Loucy (cell line): Measurements from ENCODE around the gene ADARB2.

Source experiments
- H2AFZ ChIP-seq: fragments of 200-600 bp; sonication (generic); 2 replicates; pipeline ENCODE4 v1.6.0; 2016; ENCODE audit warnings: antibody characterized with exemption, mild to moderate bottlenecking, low read length, moderate library complexity
- H3F3A ChIP-seq: fragments of 200-600 bp; 2 replicates; pipeline ENCODE4 v1.6.0; 2016; ENCODE audit warnings: antibody characterized with exemption, low read depth, mild to moderate bottlenecking
- H3K27me3 ChIP-seq: fragments of 200-600 bp; sonication (generic); 2 replicates; pipeline ENCODE4 v1.6.1; 2014; ENCODE audit warnings: low read length, mild to moderate bottlenecking; ENCODE audit not compliant: insufficient read depth, poor library complexity, severe bottlenecking
- H3K36me3 ChIP-seq: fragments of 200-600 bp; sonication (generic); 2 replicates; pipeline ENCODE4 v1.6.1; 2016; ENCODE audit warnings: low read length; ENCODE audit not compliant: insufficient read depth
- H3K4me1 ChIP-seq: fragments of 200-600 bp; sonication (generic); 2 replicates; pipeline ENCODE4 v1.5.1; 2014; ENCODE audit warnings: low read length, mild to moderate bottlenecking; ENCODE audit not compliant: insufficient read depth, poor library complexity, severe bottlenecking
- H3K4me2 ChIP-seq: fragments of 200-600 bp; sonication (generic); 2 replicates; pipeline ENCODE4 v1.6.0; 2014; ENCODE audit warnings: antibody characterized with exemption, low read length, low read depth, mild to moderate bottlenecking; ENCODE audit not compliant: poor library complexity, severe bottlenecking
- H3K4me3 ChIP-seq: fragments of 200-600 bp; sonication (generic); 2 replicates; pipeline ENCODE4 v1.5.1; 2014; ENCODE audit warnings: low read length, mild to moderate bottlenecking, mixed read lengths; ENCODE audit not compliant: poor library complexity, severe bottlenecking
- H3K79me2 ChIP-seq: fragments of 200-600 bp; sonication (generic); 2 replicates; pipeline ENCODE4 v1.6.1; 2014; ENCODE audit warnings: low read length; ENCODE audit not compliant: insufficient read depth
- H3K9ac ChIP-seq: fragments of 200-600 bp; sonication (generic); 2 replicates; pipeline ENCODE4 v1.6.0; 2014; ENCODE audit warnings: mild to moderate bottlenecking, low read depth, low read length, moderate library complexity; ENCODE audit not compliant: poor library complexity, severe bottlenecking
- H3K9me2 ChIP-seq: fragments of 200-600 bp; sonication (generic); replicated peaks from 2 replicates; pipeline ENCODE4 v1.6.1; 2016; ENCODE audit warnings: low read depth, low read length, mixed read lengths
- H3K9me3 ChIP-seq: fragments of 200-600 bp; sonication (generic); 2 replicates; pipeline ENCODE4 v1.6.1; 2014; ENCODE audit warnings: mild to moderate bottlenecking, antibody characterized with exemption, low read length, low read depth; ENCODE audit not compliant: insufficient read depth
- H4K20me1 ChIP-seq: fragments of 200-600 bp; sonication (generic); 2 replicates; pipeline ENCODE4 v1.6.0; 2014; ENCODE audit warnings: antibody characterized with exemption, low read length, mild to moderate bottlenecking; ENCODE audit not compliant: insufficient read depth, poor library complexity, severe bottlenecking
- CTCF ChIP-seq: fragments of 200-600 bp; sonication (generic); conservative IDR thresholded peaks from 2 replicates; pipeline ENCODE4 v1.5.1; 2014; ENCODE audit warnings: mild to moderate bottlenecking, antibody characterized with exemption, low read length
- EZH2phosphoT487 ChIP-seq: fragments of 200-600 bp; IDR thresholded peaks from 2 replicates; pipeline ENCODE4 v1.6.1; 2018; ENCODE audit warnings: antibody characterized with exemption, mild to moderate bottlenecking, moderate library complexity, borderline replicate concordance

The ADARB2 gene

GRCh38 chr10:1551636-1552338 is 185.5 kb downstream of the ADARB2 start:
- TF ChIP-seq CTCF (no peak), EZH2phosphoT487 (no peak)
- Histone ChIP-seq H3F3A (no peaks in the 10 kb centered on the region), H3K27me3 (no peaks in the 10 kb centered on the region), H3K4me1 (no peaks in the 10 kb centered on the region), H3K9me2 (no peaks in the 10 kb centered on the region), H3K79me2 (no peaks in the 10 kb centered on the region), H3K4me2 (no peak overlapping the region), H3K4me3 (no peak overlapping the region), H3K36me3 (no peaks in the 10 kb centered on the region), H3K9ac (no peak overlapping the region), H3K9me3 (no peaks in the 10 kb centered on the region), H2AFZ (no peak overlapping the region), H4K20me1 (no peaks in the 10 kb centered on the region)

- Histone ChIP-seq H3F3A (no peaks in the 10 kb centered on the region), H2AFZ (no peak overlapping the region), H3K9ac (no peak overlapping the region), H3K27me3 (no peaks in the 10 kb centered on the region), H3K9me2 (no peaks in the 10 kb centered on the region), H4K20me1 (no peaks in the 10 kb centered on the region), H3K4me3 (no peak overlapping the region), H3K79me2 (no peaks in the 10 kb centered on the region), H3K36me3 (no peaks in the 10 kb centered on the region), H3K9me3 (no peaks in the 10 kb centered on the region), H3K4me2 (no peak overlapping the region), H3K4me1 (no peaks in the 10 kb centered on the region)
- TF ChIP-seq EZH2phosphoT487 (no peak), CTCF (no peak)
These were observed 186.7 kb downstream of the ADARB2 start for GRCh38 chr10:1550616-1551015.

- no peak for TF ChIP-seq EZH2phosphoT487
- no peak for TF ChIP-seq CTCF
- Histone ChIP-seq H2AFZ (no peak overlapping the region), H3K9me2 (no peaks in the 10 kb centered on the region), H3F3A (no peaks in the 10 kb centered on the region), H3K27me3 (no peaks in the 10 kb centered on the region), H3K9ac (no peak overlapping the region), H4K20me1 (no peaks in the 10 kb centered on the region), H3K4me2 (no peak overlapping the region), H3K9me3 (no peaks in the 10 kb centered on the region), H3K4me1 (no peaks in the 10 kb centered on the region), H3K79me2 (no peaks in the 10 kb centered on the region), H3K4me3 (no peak overlapping the region), H3K36me3 (no peaks in the 10 kb centered on the region)
These were observed 187.1 kb downstream of the ADARB2 start for GRCh38 chr10:1550291-1550595.
